Activated CD4-positive, alpha-beta T cell treated with anti-CD3 and anti-CD28 coated beads for 36 hours (primary cell): Measurements from ENCODE around the gene IL31. TPM values are rescaled to one million over a fixed set of nuclear protein-coding genes. Genes with fewer than 3 reads are reported as not detected.

Source experiments
- ATAC-seq: fragments of 200-7000 bp; cut with Tn5 transposase; one replicate; pipeline ENCODE4 v1.10.0; 2021; ENCODE audit warnings: mild to moderate bottlenecking, moderate library complexity
- CTCF ChIA-PET: fragments of 350-600 bp; sonication (Branson Sonifier 250); formaldehyde crosslinking; loops from one replicate; lab custom pipeline; 2021; ENCODE audit warnings: antibody characterized with exemption; lab: Charles Lee
- POLR2A ChIA-PET: fragments of 350-600 bp; sonication (Branson Sonifier 250); formaldehyde crosslinking; loops from one replicate; lab custom pipeline; 2021; ENCODE audit warnings: antibody characterized with exemption, inconsistent platforms; lab: Charles Lee
- DNase-seq: peaks from one replicate; pipeline ENCODE4 v3.0.0-alpha.2; 2020
- H3K27ac Mint-ChIP-seq: one replicate; pipeline ENCODE4 v1.8.0; 2021; ENCODE audit warnings: mixed read lengths
- H3K27me3 Mint-ChIP-seq: one replicate; pipeline ENCODE4 v1.8.0; 2021; ENCODE audit warnings: mixed read lengths
- H3K36me3 Mint-ChIP-seq: one replicate; pipeline ENCODE4 v1.8.0; 2021; ENCODE audit warnings: low read depth, mixed read lengths
- H3K4me1 Mint-ChIP-seq: one replicate; pipeline ENCODE4 v1.8.0; 2021; ENCODE audit warnings: mixed read lengths
- H3K4me3 Mint-ChIP-seq: one replicate; pipeline ENCODE4 v1.8.0; 2021; ENCODE audit warnings: mild to moderate bottlenecking, moderate library complexity, mixed read lengths
- H3K9me3 Mint-ChIP-seq: one replicate; pipeline ENCODE4 v1.8.0; 2021; ENCODE audit warnings: low read depth, mixed read lengths
- intact Hi-C, 2 experiments: fragments of 100-400 bp; cut with DNase I in 1 of 2; cut with micrococcal nuclease in 1 of 2; formaldehyde crosslinking; loops; one replicate each; pipeline versions ENCODE4 v1.14.2 to v1.15.1; 2022 to 2024; cut with DNase I, micrococcal nuclease
- total RNA-seq, 2 experiments: library from RNA; stranded (reverse); gene quantifications; one replicate each; pipeline ENCODE4 v1.2.3, GENCODE V29; 2021

Gene IL31
- total RNA-seq, 2 experiments from 2014 or later: 2.1 to 4.0 TPM

GRCh38 chr12:122138616-122139015 is 35.4 kb downstream of the IL31 start:
- H3K27ac Mint-ChIP-seq: no peak overlapping the region
- H3K9me3 Mint-ChIP-seq: no peaks in the 10 kb centered on the region
- ChIA-PET POLR2A (interaction anchor here (0.5 kb wide), 1 partner anchor 623 kb away, joined by 14 read pairs; no protein-coding TSS in a partner anchor), CTCF (interaction anchor here (0.6 to 1.6 kb wide), 4 partner anchors 9 to 245 kb away, joined by 3 to 4 read pairs (median 3); no protein-coding TSS in a partner anchor)
- DNase-seq: no peak
- peaks cover 14% of the 10 kb centered on the region for H3K36me3 Mint-ChIP-seq
- no peaks in the 10 kb centered on the region for H3K27me3 Mint-ChIP-seq
- no peak overlapping the region for H3K4me3 Mint-ChIP-seq
- no peak for ATAC-seq
- intact Hi-C loops: no loop called here
- H3K4me1 Mint-ChIP-seq: no peaks in the 10 kb centered on the region

DNA sequence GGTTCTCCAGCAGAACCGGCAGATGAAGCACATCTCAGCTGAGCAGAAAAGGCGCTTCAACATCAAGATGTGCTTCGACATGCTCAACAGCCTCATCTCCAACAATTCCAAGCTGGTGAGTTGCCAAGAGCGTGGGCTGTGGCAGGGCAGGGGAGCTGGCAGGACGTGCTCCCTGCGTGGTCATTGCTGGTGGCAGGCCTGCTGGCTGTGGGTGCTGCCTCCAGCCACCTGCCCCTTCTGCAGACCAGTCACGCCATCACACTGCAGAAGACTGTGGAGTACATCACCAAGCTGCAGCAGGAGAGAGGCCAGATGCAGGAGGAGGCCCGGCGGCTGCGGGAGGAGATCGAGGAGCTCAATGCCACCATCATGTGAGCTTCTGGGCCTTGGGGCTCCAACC is 35.8 kb downstream of the IL31 start:
- Mint-ChIP-seq H3K36me3 (peaks cover 18% of the 10 kb centered on the region), H3K9me3 (no peaks in the 10 kb centered on the region), H3K27ac (no peak overlapping the region), H3K4me1 (no peaks in the 10 kb centered on the region), H3K27me3 (no peaks in the 10 kb centered on the region), H3K4me3 (no peak overlapping the region)
- intact Hi-C loops: no loop called here
- ATAC-seq (no peak), DNase-seq (no peak)
- CTCF ChIA-PET: interaction anchor here (0.6 to 1.6 kb wide), 3 partner anchors 9 to 52 kb away, joined by 3 read pairs; no protein-coding TSS in a partner anchor
- POLR2A ChIA-PET: interaction anchor here (0.5 kb wide), 1 partner anchor 623 kb away, joined by 14 read pairs; no protein-coding TSS in a partner anchor

GRCh38 chr12:122137681-122138080 is 36.3 kb downstream of the IL31 start:
- Mint-ChIP-seq H3K4me1 (no peaks in the 10 kb centered on the region), H3K4me3 (no peak overlapping the region), H3K27me3 (no peaks in the 10 kb centered on the region), H3K36me3 (peaks cover 18% of the 10 kb centered on the region), H3K9me3 (no peaks in the 10 kb centered on the region), H3K27ac (no peak overlapping the region)
- CTCF ChIA-PET: interaction anchor here (0.7 to 1.6 kb wide), 2 partner anchors 49 to 53 kb away, joined by 3 read pairs; no protein-coding TSS in a partner anchor
- POLR2A ChIA-PET: no interaction called here
- intact Hi-C loops: no loop called here
- DNase-seq (no peak), ATAC-seq (peak; percentile 55)

DNA sequence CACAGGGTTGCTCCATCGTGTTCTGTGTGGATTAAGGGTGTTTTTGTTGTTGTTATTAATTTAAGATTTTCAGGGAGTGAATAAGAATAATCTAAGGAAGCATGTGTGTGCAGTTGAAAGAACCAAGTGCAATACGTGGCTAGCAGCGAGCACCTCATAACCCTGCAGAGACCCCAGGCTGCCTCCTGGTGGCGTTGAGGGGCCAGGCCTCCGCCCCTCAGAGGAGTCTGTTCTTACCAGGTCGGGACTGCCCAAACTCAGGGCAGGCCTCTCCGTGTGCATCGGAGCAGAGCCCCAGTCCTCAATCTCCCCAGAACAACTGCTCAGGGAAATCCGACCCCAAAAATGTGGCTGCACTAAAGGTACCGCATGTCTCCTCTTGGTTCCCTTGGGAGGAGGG is 36.8 kb downstream of the IL31 start:
- CTCF ChIA-PET: interaction anchor here (0.7 to 1.6 kb wide), 2 partner anchors 49 to 53 kb away, joined by 3 read pairs; no protein-coding TSS in a partner anchor

GRCh38 chr12:122135437-122136031 is 38.5 kb downstream of the IL31 start:
- H3K27ac Mint-ChIP-seq: no peak overlapping the region
- no peaks in the 10 kb centered on the region for H3K4me1 Mint-ChIP-seq
- ChIA-PET CTCF (no interaction called here), POLR2A (no interaction called here)
- no peak overlapping the region for H3K4me3 Mint-ChIP-seq
- no peaks in the 10 kb centered on the region for H3K27me3 Mint-ChIP-seq
- H3K36me3 Mint-ChIP-seq: peaks cover 14% of the 10 kb centered on the region
- ATAC-seq: no peak
- no peak for DNase-seq
- intact Hi-C loops: no loop called here
- H3K9me3 Mint-ChIP-seq: no peaks in the 10 kb centered on the region

More for the DNA sequence above, 36.8 kb downstream of the IL31 start:
- no peaks in the 10 kb centered on the region for H3K4me1 Mint-ChIP-seq
- H3K9me3 Mint-ChIP-seq: no peaks in the 10 kb centered on the region
- POLR2A ChIA-PET: no interaction called here
- H3K36me3 Mint-ChIP-seq: peaks cover 18% of the 10 kb centered on the region
- peak; percentile 27 for DNase-seq
- no peak overlapping the region for H3K27ac Mint-ChIP-seq
- H3K4me3 Mint-ChIP-seq: no peak overlapping the region
- intact Hi-C loops: no loop called here
- no peaks in the 10 kb centered on the region for H3K27me3 Mint-ChIP-seq
- ATAC-seq: no peak

DNA sequence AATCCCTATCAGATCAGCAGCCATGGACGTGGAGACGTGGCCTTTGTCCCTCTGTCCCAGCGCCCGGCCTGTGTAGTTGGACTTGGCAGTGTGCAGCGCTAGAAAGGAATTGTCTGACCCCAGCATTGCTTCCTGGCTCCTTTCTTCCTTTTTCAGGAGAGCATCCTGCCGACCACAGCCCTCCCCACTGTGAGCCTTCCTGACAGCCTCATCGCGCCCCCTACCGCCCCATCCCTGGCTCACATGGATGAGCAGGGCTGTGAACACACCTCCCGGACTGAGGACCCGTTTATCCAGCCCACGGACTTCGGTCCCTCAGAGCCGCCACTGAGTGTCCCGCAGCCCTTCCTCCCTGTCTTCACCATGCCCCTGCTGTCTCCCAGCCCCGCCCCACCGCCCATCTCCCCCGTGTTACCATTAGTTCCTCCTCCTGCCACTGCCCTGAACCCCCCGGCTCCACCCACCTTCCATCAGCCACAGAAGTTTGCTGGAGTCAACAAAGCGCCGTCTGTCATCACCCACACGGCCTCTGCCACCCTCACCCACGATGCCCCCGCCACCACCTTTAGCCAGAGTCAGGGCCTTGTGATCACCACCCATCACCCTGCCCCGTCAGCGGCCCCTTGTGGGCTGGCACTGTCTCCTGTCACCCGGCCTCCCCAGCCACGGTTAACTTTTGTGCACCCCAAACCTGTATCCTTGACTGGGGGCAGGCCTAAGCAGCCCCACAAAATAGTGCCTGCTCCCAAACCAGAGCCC is 40.6 kb downstream of the IL31 start:
- H3K27ac Mint-ChIP-seq: no peak overlapping the region
- no peaks in the 10 kb centered on the region for H3K9me3 Mint-ChIP-seq
- no peak for DNase-seq
- no peak for ATAC-seq
- intact Hi-C loops: no loop called here
- H3K4me3 Mint-ChIP-seq: no peak overlapping the region
- POLR2A ChIA-PET: no interaction called here
- no peaks in the 10 kb centered on the region for H3K4me1 Mint-ChIP-seq
- CTCF ChIA-PET: interaction anchor here (0.6 to 1.6 kb wide), 7 partner anchors 10 to 137 kb away, joined by 3 to 5 read pairs (median 4); partner anchors contain the start of gene LRRC43
- no peaks in the 10 kb centered on the region for H3K27me3 Mint-ChIP-seq
- peaks cover 13% of the 10 kb centered on the region for H3K36me3 Mint-ChIP-seq

DNA sequence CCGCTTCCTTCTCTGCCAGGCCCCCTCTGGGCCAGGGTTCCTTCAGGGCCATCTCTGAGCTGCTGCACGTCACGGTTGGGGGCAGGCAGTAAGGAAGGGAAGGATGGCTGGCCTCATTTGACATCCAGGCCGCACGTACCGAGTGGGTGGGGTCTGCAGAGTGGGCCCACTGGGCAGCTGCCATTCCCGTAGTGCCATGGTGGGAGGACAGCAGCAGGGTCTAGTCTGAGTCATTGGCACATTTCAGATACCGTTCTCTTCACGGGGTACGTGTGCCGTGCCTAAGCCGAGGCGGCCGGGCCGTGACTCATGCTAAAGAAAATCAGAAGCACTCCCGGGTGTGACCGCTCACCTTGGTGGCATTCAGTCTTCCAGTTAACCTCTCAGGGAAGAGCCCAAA is 43.9 kb downstream of the IL31 start:
- Mint-ChIP-seq H3K9me3 (no peaks in the 10 kb centered on the region), H3K36me3 (peaks cover 10% of the 10 kb centered on the region), H3K4me1 (peaks cover 5% of the 10 kb centered on the region), H3K4me3 (no peak overlapping the region), H3K27me3 (no peaks in the 10 kb centered on the region), H3K27ac (no peak overlapping the region)
- ChIA-PET CTCF (interaction anchor here (0.6 to 1.9 kb wide), 7 partner anchors 57 to 259 kb away, joined by 3 to 11 read pairs (median 3); no protein-coding TSS in a partner anchor), POLR2A (no interaction called here)
- ATAC-seq: no peak
- intact Hi-C loops: loop anchor here (2.0 kb wide), 2 partner anchors 61 to 227 kb away; no protein-coding TSS in a partner anchor
- DNase-seq: no peak

GRCh38 chr12:122129131-122129530 is 44.9 kb downstream of the IL31 start:
- POLR2A ChIA-PET: no interaction called here
- Mint-ChIP-seq H3K36me3 (peaks cover 10% of the 10 kb centered on the region), H3K4me1 (peaks cover 5% of the 10 kb centered on the region), H3K9me3 (no peaks in the 10 kb centered on the region), H3K27me3 (no peaks in the 10 kb centered on the region), H3K27ac (no peak overlapping the region), H3K4me3 (no peak overlapping the region)
- ATAC-seq: no peak
- intact Hi-C loops: no loop called here
- CTCF ChIA-PET: interaction anchor here (0.6 kb wide), 2 partner anchors 9 to 233 kb away, joined by 3 read pairs; no protein-coding TSS in a partner anchor
- DNase-seq: no peak

DNA sequence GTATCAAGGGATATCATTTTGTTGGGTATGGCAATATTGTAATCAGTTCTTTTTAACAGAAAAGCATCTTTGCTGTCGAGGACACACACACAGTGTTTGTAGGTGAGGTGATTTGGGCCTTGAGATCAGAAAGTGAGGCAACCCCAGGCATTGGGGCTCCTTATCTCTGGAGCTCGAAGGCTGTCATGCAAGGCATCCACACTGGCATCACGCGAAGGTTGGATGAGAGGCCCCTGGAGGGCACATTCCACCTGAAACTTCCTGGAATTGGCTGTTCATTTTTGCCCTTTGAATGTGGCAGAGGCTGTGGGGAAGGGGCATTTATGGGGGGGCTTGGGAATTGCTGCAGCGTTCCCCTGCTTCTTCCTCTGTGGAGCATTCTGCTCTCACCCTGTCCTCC is 45.5 kb downstream of the IL31 start:
- intact Hi-C loops: no loop called here
- no peak for ATAC-seq
- Mint-ChIP-seq H3K4me3 (no peak overlapping the region), H3K27me3 (no peaks in the 10 kb centered on the region), H3K27ac (no peak overlapping the region), H3K9me3 (no peaks in the 10 kb centered on the region), H3K36me3 (peaks cover 5% of the 10 kb centered on the region), H3K4me1 (peaks cover 10% of the 10 kb centered on the region)
- no peak for DNase-seq
- CTCF ChIA-PET: interaction anchor here (0.8 to 1.9 kb wide), 2 partner anchors 22 to 74 kb away, joined by 3 to 6 read pairs; no protein-coding TSS in a partner anchor
- POLR2A ChIA-PET: no interaction called here

DNA sequence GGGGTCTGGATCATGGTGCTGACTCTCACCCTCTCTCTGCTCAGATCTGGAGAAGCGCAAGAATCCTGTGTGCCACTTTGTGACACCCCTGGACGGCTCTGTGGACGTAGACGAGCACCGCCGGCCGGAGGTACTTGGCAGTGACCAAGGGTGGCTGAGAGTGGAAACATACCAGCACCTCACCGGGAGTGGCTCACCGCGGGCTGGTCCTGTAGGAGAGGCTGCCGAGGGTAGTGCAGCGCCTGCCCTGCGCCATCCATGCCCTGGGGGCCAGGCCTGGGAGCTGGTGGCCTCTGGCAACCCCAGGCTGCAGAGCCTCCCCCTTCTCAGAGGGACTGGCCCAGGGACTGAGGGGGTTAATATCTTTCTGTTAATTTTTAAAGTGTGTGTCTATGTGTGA is 46.2 kb downstream of the IL31 start:
- intact Hi-C loops: no loop called here
- H3K27ac Mint-ChIP-seq: no peak overlapping the region
- no peaks in the 10 kb centered on the region for H3K27me3 Mint-ChIP-seq
- ChIA-PET POLR2A (interaction anchor here (0.5 kb wide), 1 partner anchor 170 kb away, joined by 4 read pairs; no protein-coding TSS in a partner anchor), CTCF (interaction anchor here (0.8 to 1.9 kb wide), 2 partner anchors 22 to 73 kb away, joined by 3 to 6 read pairs; no protein-coding TSS in a partner anchor)
- DNase-seq (no peak), ATAC-seq (no peak)
- H3K9me3 Mint-ChIP-seq: no peaks in the 10 kb centered on the region
- peaks cover 3% of the 10 kb centered on the region for H3K36me3 Mint-ChIP-seq
- H3K4me3 Mint-ChIP-seq: no peak overlapping the region
- peaks cover 16% of the 10 kb centered on the region for H3K4me1 Mint-ChIP-seq
